ENCODE results near the gene KIF21A. TPM values are rescaled to one million over a fixed set of nuclear protein-coding genes. Genes with fewer than 3 reads are reported as not detected.

KIF21A gene
- total RNA-seq, 1 experiment from 2014 or later = 11.1 TPM

DNA sequence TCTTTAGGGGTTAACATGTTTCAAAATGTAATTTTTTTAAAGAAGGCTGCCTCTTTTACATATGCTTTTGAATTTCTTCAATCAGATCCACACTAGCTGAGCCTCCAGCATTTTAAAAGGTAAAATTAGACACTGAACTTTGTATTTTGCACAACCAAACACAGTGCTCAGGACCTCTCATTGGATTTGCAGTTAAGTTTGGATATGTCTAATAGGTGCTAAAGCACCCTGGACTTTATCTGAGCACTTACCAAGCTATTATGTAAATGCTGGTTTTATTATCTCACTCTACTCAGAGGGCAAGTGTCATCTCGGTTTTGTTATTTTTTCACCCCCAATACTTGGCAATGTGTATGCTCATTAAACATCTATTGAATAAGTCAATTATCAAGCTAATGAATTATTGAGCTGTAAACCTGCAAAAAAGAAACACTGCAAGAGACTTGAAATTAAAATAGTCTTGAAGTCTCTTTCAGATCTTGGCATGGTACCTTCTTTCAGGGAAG lies 150.7 kb downstream of the KIF21A start:
- no peaks in the 10 kb centered on the region for H3K9me3 ChIP-seq

DNA sequence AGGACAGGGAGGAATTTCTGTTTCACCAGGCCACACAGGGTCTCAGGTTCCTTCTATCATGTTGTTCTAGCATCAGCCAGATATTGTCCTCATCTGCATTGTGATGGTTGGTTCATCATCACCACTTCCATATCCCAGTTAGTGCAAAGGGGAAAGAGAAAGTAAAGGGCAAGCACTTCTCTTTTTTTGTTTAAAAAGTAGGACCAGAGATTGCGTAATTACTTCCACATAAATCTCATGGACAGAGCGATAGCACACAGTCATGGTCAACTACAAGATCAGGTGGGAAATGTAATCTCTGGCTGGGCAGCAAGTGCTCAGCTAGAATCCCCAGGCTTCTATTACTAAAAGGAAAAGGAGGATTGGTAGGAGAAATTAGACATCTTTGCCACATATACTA lies 155.1 kb downstream of the KIF21A start:
- no peak overlapping the region for H3K4me3 ChIP-seq
- H3K9me3 ChIP-seq = no peaks in the 10 kb centered on the region
- no peak for DNase-seq
- no peaks in the 10 kb centered on the region for H3K36me3 ChIP-seq
- H3K27me3 ChIP-seq = no peaks in the 10 kb centered on the region

More for the DNA sequence above, 150.7 kb downstream of the KIF21A start:
- Histone ChIP-seq H3K4me3 (no peak overlapping the region), H3K27me3 (no peaks in the 10 kb centered on the region), H3K36me3 (no peaks in the 10 kb centered on the region)
- DNase-seq = no peak

DNA sequence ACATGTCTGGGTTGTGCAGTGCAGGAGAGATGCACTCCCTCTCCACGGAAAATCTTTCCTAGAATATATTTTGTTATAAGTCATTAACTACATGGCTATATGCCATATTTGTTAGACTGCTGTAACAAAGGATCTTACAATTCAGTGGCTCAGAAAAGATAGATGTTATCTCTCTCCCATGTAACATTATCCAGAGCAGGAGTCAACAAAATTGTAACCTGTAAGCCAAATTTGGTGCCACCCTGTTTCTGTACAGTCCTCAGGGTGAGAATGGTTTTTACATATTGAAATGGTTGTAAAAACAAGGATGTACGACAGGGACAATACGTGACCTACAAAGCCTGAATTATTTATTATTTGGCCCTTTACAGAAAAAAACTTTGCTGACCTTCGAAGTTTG lies 155.5 kb downstream of the KIF21A start:
- no peak for DNase-seq
- Histone ChIP-seq H3K9me3 (no peaks in the 10 kb centered on the region), H3K4me3 (no peak overlapping the region), H3K27me3 (no peaks in the 10 kb centered on the region), H3K36me3 (no peaks in the 10 kb centered on the region)

DNA sequence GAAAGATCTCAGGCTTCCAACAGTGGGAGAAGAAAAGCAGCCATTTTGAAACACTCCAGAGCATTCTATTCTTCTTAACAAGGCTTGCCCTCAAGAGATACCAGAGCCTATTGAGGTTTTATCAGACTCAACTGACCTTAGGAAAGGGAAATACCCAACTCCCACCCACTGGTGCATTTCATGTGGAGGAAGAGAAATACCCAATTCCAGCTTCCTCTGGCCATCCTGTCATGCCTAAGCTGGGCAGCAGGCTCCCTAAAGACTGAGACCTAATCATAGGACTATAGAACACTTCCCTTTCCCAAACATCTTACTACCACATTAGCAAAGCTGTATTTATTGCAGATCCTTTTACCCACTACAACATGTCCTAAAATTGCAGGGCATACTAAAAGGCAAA lies 164.5 kb downstream of the KIF21A start:
- Histone ChIP-seq H3K27me3 (no peaks in the 10 kb centered on the region), H3K4me3 (no peak overlapping the region), H3K36me3 (no peaks in the 10 kb centered on the region), H3K9me3 (no peaks in the 10 kb centered on the region)
- no peak for DNase-seq

DNA sequence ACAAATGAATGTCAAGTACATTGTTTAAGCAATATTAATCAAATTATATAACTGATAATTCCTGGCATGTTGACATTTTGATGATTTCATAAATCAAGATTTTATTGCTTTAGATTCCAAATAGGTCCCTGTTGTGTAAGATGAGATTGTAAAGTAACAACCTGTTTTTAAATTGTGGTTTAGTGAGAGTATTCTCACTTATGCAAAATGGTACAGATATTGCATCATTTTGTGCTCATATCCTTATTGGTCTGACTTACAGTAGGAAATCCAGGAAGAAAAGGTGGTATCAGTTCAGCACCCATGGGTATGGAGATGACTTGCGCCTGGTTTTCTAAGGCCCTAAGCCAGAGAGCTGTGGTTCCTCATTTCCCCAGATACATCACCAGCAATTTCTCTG lies 165.5 kb downstream of the KIF21A start:
- no peak for DNase-seq
- Histone ChIP-seq H3K4me3 (no peak overlapping the region), H3K27me3 (no peaks in the 10 kb centered on the region), H3K36me3 (no peaks in the 10 kb centered on the region), H3K9me3 (no peaks in the 10 kb centered on the region)

DNA sequence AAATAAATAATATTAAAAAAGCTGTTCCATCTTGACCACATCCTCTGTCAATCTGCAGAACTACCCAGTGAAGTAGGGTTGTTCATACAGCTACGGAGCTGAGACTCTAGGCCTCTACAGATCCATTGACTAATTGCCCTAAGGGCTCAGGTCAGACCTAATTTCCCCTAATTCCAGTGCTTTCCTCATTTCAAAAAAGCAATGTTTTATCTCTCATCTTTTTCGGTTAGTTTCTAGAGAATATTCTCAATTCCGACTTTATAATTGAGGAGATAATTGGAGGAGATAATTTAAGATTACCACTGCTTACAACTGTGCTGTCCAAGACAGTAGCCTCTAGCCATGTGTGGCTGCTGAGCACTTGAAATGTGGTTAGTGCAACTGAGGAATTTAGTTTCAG lies 167.1 kb downstream of the KIF21A start:
- no peak overlapping the region for H3K4me3 ChIP-seq
- H3K27me3 ChIP-seq = no peaks in the 10 kb centered on the region
- H3K36me3 ChIP-seq = no peaks in the 10 kb centered on the region
- no peak for DNase-seq
- no peaks in the 10 kb centered on the region for H3K9me3 ChIP-seq

DNA sequence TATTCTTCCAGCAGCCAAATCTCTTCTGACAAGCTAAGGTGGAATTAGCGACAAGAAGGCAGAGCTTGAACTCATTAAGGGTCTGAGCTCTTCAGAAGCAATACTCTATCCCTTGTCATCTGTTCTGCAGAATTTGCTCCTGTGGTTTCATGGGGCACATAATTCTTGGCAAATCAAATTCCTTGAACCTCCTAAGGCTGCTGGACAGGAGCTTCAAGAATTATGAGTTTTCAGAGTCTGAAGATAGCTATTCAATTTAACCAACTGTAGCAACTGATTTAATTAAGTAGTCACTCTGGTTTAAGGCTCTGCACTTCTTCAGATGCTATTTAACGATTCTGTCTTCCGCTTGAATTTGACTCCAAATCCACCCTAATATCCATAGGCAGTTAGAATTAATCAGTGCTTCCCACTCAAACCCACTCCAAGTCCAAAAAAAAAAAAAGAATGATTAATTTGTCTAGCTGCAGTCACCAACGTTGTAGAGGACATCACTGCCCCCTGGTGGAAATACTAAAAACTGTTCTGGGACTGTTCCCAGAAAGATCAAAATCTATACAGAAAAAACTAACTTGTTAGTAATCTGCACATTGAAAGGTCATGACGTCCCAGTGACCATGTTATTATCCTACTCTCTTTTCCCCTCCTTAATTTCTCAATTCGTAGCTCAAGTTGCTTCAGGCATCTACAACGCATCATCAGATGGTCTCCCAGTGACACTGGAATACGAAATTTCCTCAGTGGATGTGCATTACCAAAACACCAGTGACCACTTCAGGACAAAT lies 169.9 kb downstream of the KIF21A start:
- no peak overlapping the region for H3K4me3 ChIP-seq
- no peaks in the 10 kb centered on the region for H3K27me3 ChIP-seq
- H3K36me3 ChIP-seq = no peaks in the 10 kb centered on the region
- no peaks in the 10 kb centered on the region for H3K9me3 ChIP-seq
- DNase-seq = peak; percentile 8

DNA sequence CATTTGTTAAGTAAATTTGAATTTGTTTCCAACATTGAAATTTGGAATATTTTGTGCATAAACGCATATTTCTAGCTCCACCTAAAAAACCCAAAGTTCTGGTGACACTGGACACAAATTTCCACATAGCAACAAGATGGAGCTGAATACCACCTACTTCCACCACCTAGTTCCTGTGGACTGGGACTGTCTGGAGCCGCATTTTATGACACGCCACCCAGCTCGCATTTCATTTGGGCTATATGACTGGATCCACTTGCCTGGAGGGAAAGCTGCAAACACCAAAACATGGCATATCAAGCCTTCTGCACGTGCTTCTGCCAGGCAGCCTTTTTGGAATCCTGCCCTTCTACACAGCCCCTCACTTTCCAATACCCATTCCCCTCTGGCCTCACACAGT lies 173.4 kb downstream of the KIF21A start:
- DNase-seq = no peak
- no peaks in the 10 kb centered on the region for H3K36me3 ChIP-seq
- no peaks in the 10 kb centered on the region for H3K27me3 ChIP-seq
- no peak overlapping the region for H3K4me3 ChIP-seq
- no peaks in the 10 kb centered on the region; the same call in 1 of the 2 replicates for H3K9me3 ChIP-seq

DNA sequence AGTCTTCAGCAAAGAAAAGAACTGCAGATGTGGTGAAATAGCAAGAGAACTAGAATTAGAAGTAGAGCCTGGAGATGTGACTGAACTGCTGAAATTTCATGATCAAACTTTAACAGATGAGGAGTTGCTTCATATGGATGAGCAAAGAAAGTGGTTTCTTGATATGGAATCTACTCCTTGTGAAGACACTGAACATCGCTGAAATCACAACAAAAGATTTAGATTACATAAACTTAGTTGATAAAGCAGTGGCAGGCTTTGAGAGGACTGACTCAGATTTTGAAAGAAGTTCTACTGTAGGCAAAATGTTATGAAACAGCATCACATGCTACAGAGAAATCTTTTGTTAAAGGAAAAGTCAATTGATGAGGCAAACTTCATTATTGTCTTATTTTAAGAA lies 175.0 kb downstream of the KIF21A start:
- no peaks in the 10 kb centered on the region; the same call in 1 of the 2 replicates for H3K9me3 ChIP-seq
- H3K27me3 ChIP-seq = no peaks in the 10 kb centered on the region
- no peaks in the 10 kb centered on the region for H3K36me3 ChIP-seq
- no peak overlapping the region for H3K4me3 ChIP-seq
- no peak for DNase-seq

DNA sequence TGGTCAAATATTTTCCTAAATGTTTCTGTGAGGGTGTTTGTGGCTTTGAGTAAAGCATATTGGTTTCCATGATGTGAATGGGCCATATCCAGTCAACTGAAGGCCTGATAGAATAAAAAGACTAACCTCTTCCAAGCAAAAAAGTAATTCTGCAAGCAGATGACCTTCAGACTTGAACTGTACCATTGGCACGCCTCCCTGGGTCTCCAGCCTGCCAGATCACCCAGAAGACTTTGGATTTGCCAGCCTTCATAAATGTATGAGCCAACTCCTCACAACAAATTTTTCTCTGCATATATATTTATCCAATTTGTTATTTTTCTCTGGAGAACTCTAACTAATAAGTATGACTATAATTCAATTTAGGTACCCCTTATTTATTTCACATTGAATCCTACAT lies 190.3 kb downstream of the KIF21A start:
- peak; percentile 39 for DNase-seq
- Histone ChIP-seq H3K4me3 (no peak overlapping the region), H3K9me3 (peaks cover 2% of the 10 kb centered on the region), H3K27me3 (no peaks in the 10 kb centered on the region), H3K36me3 (no peaks in the 10 kb centered on the region)

Other genes with a start within 250 kb of the KIF21A start
- gene ABCD2, start 176.7 kb upstream of the KIF21A start, total RNA-seq (2014; rRNA removed; shearing (Covaris generic); ENCODE audit: low replicate concordance) = not detected in 2 replicates

Data from MG63 (cell line).